Stomach (tissue), 9 donors: ENCODE results near the gene CACTIN. TPM values are rescaled to one million over a fixed set of nuclear protein-coding genes. Genes with fewer than 3 reads are reported as not detected.

Source experiments
- DNase-seq, 2 donors: peaks; one replicate each; pipeline versions ENCODE4 v3.0.0 to v3.0.0-alpha.2; 2013 to 2019
- H3K27ac ChIP-seq, 5 donors: fragments of 200-600 bp in 4 of 5; sonication (generic) in 4 of 5; one replicate each; pipeline ENCODE4 v1.5.1; 2013 to 2019; ENCODE audit warnings: mild to moderate bottlenecking in 1 of 5, moderate library complexity in 1 of 5
- H3K27me3 ChIP-seq, 3 donors: fragments of 200-600 bp; sonication (generic); one replicate each; pipeline ENCODE4 v1.5.1; 2017 to 2019; ENCODE audit warnings: mixed run types in 1 of 3
- H3K36me3 ChIP-seq, 4 donors: fragments of 200-600 bp; sonication (generic); 1 replicate in 3 of 4; 2 replicates in 1 of 4; pipeline ENCODE4 v1.5.1; 2016 to 2019
- H3K4me1 ChIP-seq, 4 donors: fragments of 200-600 bp; sonication (generic); one replicate each; pipeline ENCODE4 v1.5.1; 2016 to 2019
- H3K4me3 ChIP-seq, 4 donors: fragments of 200-600 bp; sonication (generic) in 3 of 4; one replicate each; pipeline ENCODE4 v1.5.1; 2016 to 2019; ENCODE audit warnings: mild to moderate bottlenecking in 1 of 4
- H3K9me3 ChIP-seq, 4 donors: fragments of 200-600 bp; sonication (generic); one replicate each; pipeline ENCODE4 v1.5.1; 2016 to 2019
- EP300 ChIP-seq: sonication (generic); formaldehyde crosslinking; IDR thresholded peaks from one replicate; pipeline ENCODE4 v1.6.1; 2017; ENCODE audit warnings: antibody characterized with exemption
- POLR2A ChIP-seq, 4 donors: fragments of 450-650 bp; IDR thresholded peaks; one replicate each; pipeline ENCODE4 v1.6.1; 2016; ENCODE audit warnings: antibody characterized with exemption in 4 of 4, control low read depth in 2 of 4, mild to moderate bottlenecking in 1 of 4, moderate library complexity in 1 of 4
- POLR2AphosphoS5 ChIP-seq, 3 donors: sonication (generic); formaldehyde crosslinking; IDR thresholded peaks; one replicate each; pipeline ENCODE4 v1.6.1; 2016; ENCODE audit warnings: antibody characterized with exemption in 3 of 3
- WGBS, 5 donors: extraction: QIAGEN DNeasy Blood & Tissue Kit in 3 of 5; methylation state at CpG; one replicate each; pipeline versions ENCODE4 v1.1.5 to v1.1.7; 2013 to 2018; 5-methylcytosine and 5-hydroxymethylcytosine counted together
- intact Hi-C: fragments of 100-400 bp; cut with DNase I; formaldehyde crosslinking; loops from one replicate; pipeline ENCODE4 v1.15.1; 2023; ENCODE audit warnings: low total_unique reads
- polyA plus RNA-seq, 3 donors: library from polyadenylated mRNA; stranded (reverse); fragments of 200-250 nt; gene quantifications; one replicate each; pipeline ENCODE4 v1.2.3, GENCODE V29; 2013
- total RNA-seq, 5 donors: library from RNA; depleted of rRNA; stranded (reverse); fragments of >200 nt; gene quantifications; one replicate each; pipeline versions ENCODE4 v1.1.0 to v1.2.3, GENCODE V29; 2014 to 2016
- TF ChIP-seq, protein P1 (sequence below), 7 experiments: fragments of 450-650 bp in 4 of 7; fragments of 200-600 bp in 3 of 7; sonication (generic) in 3 of 7; IDR thresholded peaks; one replicate each; pipeline ENCODE4 v1.5.1; 2016 to 2019; ENCODE audit warnings: antibody characterized with exemption in 7 of 7, control low read depth in 2 of 7, mild to moderate bottlenecking in 1 of 7
- donor health status: healthy with polysubstance abuse.
- donor health status: Bipolar disorder and iron deficiency.
- donor health status: healthy.

Gene CACTIN
- total and polyA plus RNA-seq, 8 donors, result 9.8 to 180 (median 14.7) TPM

DNA sequence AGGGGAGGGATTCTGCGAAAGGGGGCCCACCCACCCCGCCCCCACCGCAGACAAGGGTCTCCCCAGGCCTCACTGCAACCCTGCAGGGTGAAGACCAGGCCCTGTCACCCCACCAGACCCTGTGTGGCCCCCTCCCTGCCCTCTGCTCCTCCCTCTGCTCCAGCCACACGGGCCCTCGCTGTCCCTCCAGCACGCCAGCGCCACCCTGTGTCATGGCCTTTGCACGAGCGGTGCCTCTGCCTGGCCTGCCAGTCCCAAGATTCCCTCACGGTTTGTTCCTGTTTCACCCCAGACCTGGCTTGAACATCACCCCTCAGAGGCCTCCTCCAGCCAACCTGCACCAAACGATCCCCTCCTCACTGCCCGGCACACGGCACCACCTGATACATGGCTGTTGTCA lies 46.4 kb upstream of the CACTIN start:
- Histone ChIP-seq H3K36me3 (peaks cover 0 to 13% (median 2%) of the 10 kb centered on the region in 4 donors), H3K4me3 (no peak overlapping the region), H3K4me1 (peaks cover 36 to 71% (median 49%) of the 10 kb centered on the region in 4 donors), H3K27me3 (no peaks in the 10 kb centered on the region), H3K9me3 (no peaks in the 10 kb centered on the region), H3K27ac (peak overlapping the region in 4 of 5 donors; percentile 89 to 97 (median 96))
- WGBS, 5 donors, result 84 to 93% (median 91%) methylated on average over 13 of the region's 13 CpGs
- no peak for TF ChIP-seq POLR2A (IDR thresholded peaks at IDR 0.05)
- TF ChIP-seq, protein P1, sequence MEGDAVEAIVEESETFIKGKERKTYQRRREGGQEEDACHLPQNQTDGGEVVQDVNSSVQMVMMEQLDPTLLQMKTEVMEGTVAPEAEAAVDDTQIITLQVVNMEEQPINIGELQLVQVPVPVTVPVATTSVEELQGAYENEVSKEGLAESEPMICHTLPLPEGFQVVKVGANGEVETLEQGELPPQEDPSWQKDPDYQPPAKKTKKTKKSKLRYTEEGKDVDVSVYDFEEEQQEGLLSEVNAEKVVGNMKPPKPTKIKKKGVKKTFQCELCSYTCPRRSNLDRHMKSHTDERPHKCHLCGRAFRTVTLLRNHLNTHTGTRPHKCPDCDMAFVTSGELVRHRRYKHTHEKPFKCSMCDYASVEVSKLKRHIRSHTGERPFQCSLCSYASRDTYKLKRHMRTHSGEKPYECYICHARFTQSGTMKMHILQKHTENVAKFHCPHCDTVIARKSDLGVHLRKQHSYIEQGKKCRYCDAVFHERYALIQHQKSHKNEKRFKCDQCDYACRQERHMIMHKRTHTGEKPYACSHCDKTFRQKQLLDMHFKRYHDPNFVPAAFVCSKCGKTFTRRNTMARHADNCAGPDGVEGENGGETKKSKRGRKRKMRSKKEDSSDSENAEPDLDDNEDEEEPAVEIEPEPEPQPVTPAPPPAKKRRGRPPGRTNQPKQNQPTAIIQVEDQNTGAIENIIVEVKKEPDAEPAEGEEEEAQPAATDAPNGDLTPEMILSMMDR (IDR thresholded peaks at IDR 0.05), result no peak
- no peak for TF ChIP-seq POLR2AphosphoS5 (IDR thresholded peaks at IDR 0.05)
- TF ChIP-seq EP300, result no peak
- DNase-seq, result no peak
- intact Hi-C loops, result no loop called here

DNA sequence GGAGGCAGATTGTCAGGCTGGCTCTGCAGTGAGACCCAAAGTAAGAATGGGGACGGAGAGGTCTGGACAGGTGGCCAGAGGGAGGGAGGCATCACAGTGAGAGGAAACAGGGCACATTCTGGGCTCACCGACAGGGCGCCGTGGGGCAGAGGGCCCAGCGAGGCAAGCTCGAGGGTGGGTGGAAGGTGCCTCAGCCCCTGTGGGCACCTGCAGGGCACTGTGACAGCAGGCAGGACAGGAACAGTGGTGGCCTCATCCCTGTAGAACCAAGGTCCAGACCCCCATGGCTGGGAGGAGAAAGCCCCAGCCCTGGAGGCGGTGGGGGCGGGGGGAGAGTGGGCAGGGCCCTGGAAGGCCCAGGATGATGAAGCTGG lies 46.0 kb upstream of the CACTIN start:
- Histone ChIP-seq H3K9me3 (no peaks in the 10 kb centered on the region), H3K27me3 (no peaks in the 10 kb centered on the region), H3K36me3 (peaks cover 0 to 13% (median 3%) of the 10 kb centered on the region in 4 donors), H3K27ac (peak overlapping the region in 4 of 5 donors; percentile 89 to 97 (median 96)), H3K4me3 (no peak overlapping the region), H3K4me1 (peaks cover 36 to 76% (median 53%) of the 10 kb centered on the region in 4 donors)
- no peak for TF ChIP-seq POLR2AphosphoS5 (IDR thresholded peaks at IDR 0.05)
- no peak for TF ChIP-seq POLR2A (IDR thresholded peaks at IDR 0.05)
- TF ChIP-seq EP300, result no peak
- TF ChIP-seq, protein P1 (IDR thresholded peaks at IDR 0.05), result no peak
- intact Hi-C loops, result no loop called here
- no peak for DNase-seq
- WGBS, 5 donors, result 78 to 95% (median 90%) methylated on average over 7 to 8 of the region's 8 CpGs

DNA sequence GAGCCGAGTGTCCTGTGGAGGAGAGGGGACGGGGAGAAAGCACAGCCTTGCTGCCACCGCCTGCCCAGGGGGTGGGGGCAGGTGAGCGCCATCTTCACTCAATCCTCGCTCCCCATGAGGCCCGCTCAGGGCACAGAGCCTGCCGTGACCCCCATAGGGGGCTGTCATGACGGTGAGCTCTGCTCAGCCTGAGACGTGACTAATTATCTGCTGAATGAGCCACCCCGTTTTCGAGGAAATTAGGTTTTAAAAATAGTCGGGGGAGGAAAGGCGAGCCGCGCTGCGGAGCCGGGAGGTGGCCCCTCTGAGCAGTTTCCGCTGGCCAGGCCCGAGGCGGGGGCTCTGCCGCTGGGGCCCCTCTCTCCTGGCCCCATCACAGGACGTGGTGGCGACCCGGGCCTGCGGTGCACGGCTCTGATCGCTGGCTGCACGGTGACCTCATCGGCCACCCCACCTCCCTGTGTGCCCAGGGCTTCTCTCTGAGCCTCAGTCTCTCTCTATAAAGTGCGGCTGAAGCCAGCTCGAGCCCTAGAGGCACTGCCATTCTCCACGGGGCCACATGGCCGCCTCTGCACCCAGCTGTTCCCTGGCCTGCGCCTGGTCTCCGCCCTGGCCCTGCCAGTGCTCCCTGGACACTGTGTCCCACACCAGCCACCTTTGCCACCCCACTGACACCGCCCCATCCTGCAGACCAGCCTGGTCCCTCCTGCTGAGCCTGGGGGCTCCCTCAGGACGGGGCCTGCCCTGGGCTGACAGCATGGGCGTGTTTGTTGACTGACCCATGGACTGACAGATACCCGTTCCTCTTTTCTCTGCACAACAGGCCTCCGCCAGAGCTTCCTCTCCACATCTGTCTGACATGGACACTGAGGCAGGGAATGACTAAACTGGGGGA lies 45.3 kb upstream of the CACTIN start:
- TF ChIP-seq, protein P1 (IDR thresholded peaks at IDR 0.05), result no peak
- TF ChIP-seq POLR2A (IDR thresholded peaks at IDR 0.05), result no peak
- TF ChIP-seq POLR2AphosphoS5 (IDR thresholded peaks at IDR 0.05), result no peak
- no peak for TF ChIP-seq EP300
- H3K4me3 ChIP-seq, result peak overlapping the region; percentile 22 to 39 (median 33)
- peaks cover 36 to 81% (median 55%) of the 10 kb centered on the region in 4 donors for H3K4me1 ChIP-seq
- intact Hi-C loops, result no loop called here
- no peaks in the 10 kb centered on the region for H3K9me3 ChIP-seq
- H3K27me3 ChIP-seq, result no peaks in the 10 kb centered on the region
- peak overlapping the region; percentile 82 to 97 (median 95) for H3K27ac ChIP-seq
- H3K36me3 ChIP-seq, result peaks cover 0 to 18% (median 6%) of the 10 kb centered on the region in 4 donors
- WGBS, 5 donors, result 51 to 65% (median 60%) methylated on average over 37 to 40 of the region's 40 CpGs
- peak in 1 of 2 donors; percentile 60 for DNase-seq

DNA sequence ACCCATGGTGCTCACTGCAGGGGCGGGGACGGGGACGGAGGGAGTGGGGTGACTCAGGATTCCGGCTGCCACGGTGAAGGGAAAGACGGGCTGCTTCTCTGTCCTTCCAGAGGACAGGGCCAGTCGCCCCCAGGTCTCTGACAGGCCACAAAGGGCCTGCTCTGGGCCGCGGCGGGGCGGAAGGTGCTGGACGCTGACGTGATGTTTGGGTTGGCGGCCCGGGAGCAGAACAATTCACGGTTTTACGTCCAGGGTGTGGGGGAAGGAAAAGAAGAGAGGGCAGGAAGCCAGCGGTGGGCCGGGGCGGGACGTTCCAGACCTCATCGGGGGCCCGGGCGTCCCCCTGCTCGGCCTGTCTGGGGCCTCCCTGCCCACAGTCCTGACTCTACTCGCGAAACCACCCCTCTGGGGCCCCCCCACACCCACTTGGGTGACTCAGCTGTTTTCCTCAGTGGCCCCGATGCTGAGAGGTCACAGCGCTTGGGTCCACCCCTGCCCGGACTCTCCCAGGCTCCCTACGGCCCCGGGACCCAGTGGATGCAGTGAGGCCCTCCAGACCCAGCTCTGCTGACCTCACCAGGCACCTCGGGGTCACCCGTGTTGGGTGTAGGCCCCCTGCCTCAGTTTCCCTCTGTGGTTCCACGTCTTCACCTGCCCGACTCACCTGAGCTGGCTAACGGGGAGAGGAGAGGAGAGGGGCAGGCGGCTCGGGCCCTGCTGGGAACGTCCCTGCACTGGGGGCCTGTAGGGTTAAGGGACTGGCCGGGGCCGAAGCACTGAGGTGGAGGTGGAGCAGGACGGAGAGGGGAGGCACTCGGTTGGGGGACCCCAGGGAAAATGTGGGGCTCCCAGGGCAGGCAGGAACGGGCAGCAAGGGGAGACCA lies 44.4 kb upstream of the CACTIN start:
- Histone ChIP-seq H3K27me3 (no peaks in the 10 kb centered on the region), H3K4me1 (peaks cover 38 to 88% (median 56%) of the 10 kb centered on the region in 4 donors)

More for the DNA sequence above, 44.4 kb upstream of the CACTIN start:
- DNase-seq, result peak; percentile 30 to 86
- WGBS, 5 donors, result 35 to 57% (median 55%) methylated on average over 21 to 45 of the region's 45 CpGs
- Histone ChIP-seq H3K27ac (peak overlapping the region; percentile 82 to 97 (median 95)), H3K9me3 (no peaks in the 10 kb centered on the region), H3K4me3 (peak overlapping the region; percentile 22 to 39 (median 33)), H3K36me3 (peaks cover 0 to 27% (median 14%) of the 10 kb centered on the region in 4 donors)
- intact Hi-C loops, result no loop called here
- TF ChIP-seq POLR2AphosphoS5 (IDR thresholded peaks at IDR 0.05) (peak; percentile 36 to 48 (median 36)), POLR2A (IDR thresholded peaks at IDR 0.05) (no peak)
